ENCODE results near the gene PDE2A.

PDE2A gene

DNA sequence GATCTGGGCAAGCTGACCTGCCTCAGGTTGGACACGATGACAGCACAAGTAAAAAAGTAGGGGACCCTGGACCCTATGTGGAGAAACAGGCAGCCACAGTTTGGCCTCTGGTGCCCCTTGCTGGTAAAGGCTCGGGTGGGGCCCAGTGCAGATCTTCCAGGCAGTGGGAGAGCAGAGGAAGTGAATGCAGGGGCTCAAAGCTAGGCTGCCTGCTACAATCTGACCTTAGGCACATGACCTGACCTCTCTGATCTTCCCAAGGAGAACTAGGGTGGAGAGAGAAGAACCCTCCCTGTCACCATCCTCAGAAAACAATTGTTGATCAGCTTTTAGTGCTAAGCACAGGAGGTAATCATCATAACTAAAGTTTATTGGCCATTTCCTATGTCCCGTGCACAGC, 76.5 kb downstream of the PDE2A start:
- peaks cover 21% of the 10 kb centered on the region for H3K4me1 ChIP-seq (ENCODE audit: control insufficient read depth, insufficient read depth, low read length)
- H3K9me3 ChIP-seq (ENCODE audit: control insufficient read depth, insufficient read depth, low read length): no peaks in the 10 kb centered on the region
- H3K9ac ChIP-seq (ENCODE audit: low read depth, low read length): no peak overlapping the region
- H3K27me3 ChIP-seq (ENCODE audit: control insufficient read depth, insufficient read depth, low read length): peaks cover 20% of the 10 kb centered on the region
- no peak overlapping the region for H3K4me3 ChIP-seq (ENCODE audit: low read depth, low read length)
- no peak overlapping the region for H3K27ac ChIP-seq (ENCODE audit: low read depth, low read length)
- H3K36me3 ChIP-seq (ENCODE audit: control insufficient read depth, insufficient read depth, low read length): no peaks in the 10 kb centered on the region

DNA sequence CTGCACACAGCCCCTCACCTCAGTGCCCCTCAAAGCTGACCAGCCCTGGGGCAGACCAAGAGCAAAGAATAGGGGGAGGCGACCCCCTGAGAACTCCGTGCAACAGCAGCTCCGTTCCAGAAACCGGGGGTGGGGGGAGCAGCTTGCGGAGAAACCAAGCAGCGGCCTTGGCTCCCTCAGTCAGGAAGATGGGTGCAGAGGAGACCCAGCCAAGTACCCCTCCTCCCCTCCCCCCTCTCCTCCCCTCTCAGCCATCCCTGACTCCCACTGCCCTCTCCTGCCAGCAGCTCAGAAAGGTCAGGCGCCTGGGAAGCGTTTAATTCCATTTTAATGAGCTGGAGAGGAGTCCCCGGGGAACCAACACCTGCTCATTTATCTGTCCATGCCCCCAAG, 78.9 kb downstream of the PDE2A start:
- Histone ChIP-seq H3K27ac (ENCODE audit: low read depth, low read length) (no peak overlapping the region), H3K36me3 (ENCODE audit: control insufficient read depth, insufficient read depth, low read length) (no peaks in the 10 kb centered on the region), H3K9me3 (ENCODE audit: control insufficient read depth, insufficient read depth, low read length) (no peaks in the 10 kb centered on the region), H3K4me3 (ENCODE audit: low read depth, low read length) (no peak overlapping the region), H3K27me3 (ENCODE audit: control insufficient read depth, insufficient read depth, low read length) (peaks cover 45% of the 10 kb centered on the region), H3K4me1 (ENCODE audit: control insufficient read depth, insufficient read depth, low read length) (peaks cover 27% of the 10 kb centered on the region), H3K9ac (ENCODE audit: low read depth, low read length) (no peak overlapping the region)

DNA sequence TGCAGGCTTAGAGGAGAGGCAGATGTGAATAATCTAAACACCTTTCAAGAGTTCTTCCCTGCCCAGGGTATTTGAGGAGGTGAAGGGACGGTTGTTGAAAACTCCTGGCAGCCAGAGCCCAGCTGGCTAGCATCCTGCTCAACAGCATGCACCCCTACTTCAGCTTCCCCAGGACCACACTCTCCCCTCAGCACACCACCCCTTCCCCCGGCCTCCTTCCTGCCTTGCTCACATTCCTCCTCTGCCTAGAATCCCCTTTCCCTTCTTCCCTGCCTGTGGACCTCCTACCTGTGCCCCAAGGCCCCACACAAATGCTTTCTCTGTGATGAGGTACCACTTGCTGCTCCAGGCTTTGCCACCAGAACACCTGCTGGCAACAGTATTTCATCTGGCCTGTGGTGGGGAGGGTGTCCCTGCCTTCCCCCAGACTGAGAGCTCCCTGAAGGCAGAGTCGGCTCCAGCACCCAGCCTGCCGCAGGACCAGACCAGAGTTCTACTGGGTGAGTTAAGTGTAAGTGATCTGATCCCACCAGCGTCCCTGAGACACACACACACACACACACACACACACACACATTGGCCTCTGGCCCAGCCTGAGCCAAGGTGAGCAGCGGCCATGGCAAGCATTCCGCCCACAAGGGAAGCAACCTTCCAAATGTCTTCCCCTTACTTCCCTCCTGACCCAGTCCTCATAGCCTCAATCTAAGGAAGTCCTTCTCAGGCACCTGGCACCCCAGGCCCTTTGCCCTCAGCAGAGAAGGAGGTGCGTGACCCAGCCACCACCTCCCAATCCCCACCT, 79.5 kb downstream of the PDE2A start:
- H3K4me1 ChIP-seq (ENCODE audit: control insufficient read depth, insufficient read depth, low read length): peaks cover 26% of the 10 kb centered on the region
- no peaks in the 10 kb centered on the region for H3K9me3 ChIP-seq (ENCODE audit: control insufficient read depth, insufficient read depth, low read length)
- H3K27ac ChIP-seq (ENCODE audit: low read depth, low read length): no peak overlapping the region
- H3K27me3 ChIP-seq (ENCODE audit: control insufficient read depth, insufficient read depth, low read length): peaks cover 48% of the 10 kb centered on the region
- H3K4me3 ChIP-seq (ENCODE audit: low read depth, low read length): no peak overlapping the region
- H3K9ac ChIP-seq (ENCODE audit: low read depth, low read length): no peak overlapping the region
- no peaks in the 10 kb centered on the region for H3K36me3 ChIP-seq (ENCODE audit: control insufficient read depth, insufficient read depth, low read length)

DNA sequence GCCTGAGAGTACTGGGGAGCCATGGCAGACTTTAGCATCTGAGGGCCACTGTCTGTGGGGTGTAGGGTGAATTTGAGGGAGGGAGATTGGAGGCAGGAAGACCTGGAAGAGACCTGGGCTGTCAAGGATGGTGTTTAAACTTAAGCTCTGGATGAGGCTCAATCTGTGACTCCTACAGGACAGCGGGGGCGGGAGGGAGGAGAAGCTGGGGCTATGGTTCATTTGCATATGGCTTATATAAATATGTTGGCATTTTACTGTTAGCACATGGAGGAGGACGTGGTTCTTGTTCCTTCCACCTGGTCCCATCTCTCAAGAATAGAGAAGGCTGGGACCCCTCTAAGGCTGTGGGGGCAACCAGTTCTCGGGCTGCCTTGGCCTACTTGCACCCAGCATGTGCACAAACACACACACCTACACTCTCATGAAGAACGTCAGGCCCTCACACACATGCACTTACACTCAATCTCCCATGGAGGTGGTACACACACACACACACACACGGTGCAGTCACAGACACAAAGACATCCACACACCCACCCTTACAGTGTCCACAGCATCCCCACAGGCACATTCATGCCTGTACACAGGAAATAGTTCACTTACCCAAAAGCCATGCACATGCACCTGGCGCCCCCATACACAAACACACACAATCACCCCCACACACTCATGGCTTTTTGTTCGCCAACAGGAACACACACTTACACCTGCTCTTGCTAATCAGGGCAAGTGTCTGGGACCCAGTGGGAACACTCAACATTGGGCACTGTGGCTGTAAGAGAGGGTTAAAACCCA, 81.3 kb downstream of the PDE2A start:
- Histone ChIP-seq H3K9me3 (ENCODE audit: control insufficient read depth, insufficient read depth, low read length) (no peaks in the 10 kb centered on the region), H3K9ac (ENCODE audit: low read depth, low read length) (no peak overlapping the region), H3K27ac (ENCODE audit: low read depth, low read length) (no peak overlapping the region), H3K4me1 (ENCODE audit: control insufficient read depth, insufficient read depth, low read length) (peaks cover 26% of the 10 kb centered on the region), H3K4me3 (ENCODE audit: low read depth, low read length) (no peak overlapping the region), H3K36me3 (ENCODE audit: control insufficient read depth, insufficient read depth, low read length) (no peaks in the 10 kb centered on the region), H3K27me3 (ENCODE audit: control insufficient read depth, insufficient read depth, low read length) (peaks cover 66% of the 10 kb centered on the region)

DNA sequence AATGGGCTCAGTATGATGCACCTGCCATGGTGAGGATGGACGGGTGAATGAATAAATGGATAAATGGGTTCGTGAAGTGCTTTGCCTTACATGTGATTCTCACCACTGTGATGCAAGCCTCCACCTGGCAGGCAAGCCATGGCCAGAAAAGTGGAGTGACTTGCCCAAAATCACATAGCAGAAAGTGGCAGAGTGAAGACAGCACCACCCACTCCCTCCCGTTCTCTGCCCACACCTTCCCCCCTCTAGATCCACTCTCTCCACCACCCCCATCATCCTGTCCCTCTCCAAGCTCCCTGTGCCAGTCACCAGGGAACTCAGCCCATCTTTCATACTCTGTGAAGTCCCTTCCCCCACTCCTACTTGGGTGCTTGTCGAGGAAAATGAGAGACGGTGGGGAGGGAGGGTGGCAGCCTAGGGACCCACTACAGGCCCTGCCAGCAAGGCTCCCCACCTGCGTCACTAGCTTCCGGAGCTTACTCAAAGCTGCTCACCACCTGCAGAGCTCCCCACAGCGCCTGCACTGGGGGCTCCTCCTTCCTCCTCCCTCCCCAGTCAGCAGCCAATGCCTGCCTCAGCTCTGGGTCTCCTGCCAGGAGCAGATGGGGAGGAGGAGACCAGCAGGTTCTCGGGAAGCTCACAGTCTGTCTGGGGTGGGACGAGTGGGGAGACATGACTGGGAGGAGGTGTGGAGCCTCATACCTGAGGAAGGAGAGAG, 82.3 kb downstream of the PDE2A start:
- H3K4me1 ChIP-seq (ENCODE audit: control insufficient read depth, insufficient read depth, low read length): peaks cover 26% of the 10 kb centered on the region
- no peak overlapping the region for H3K27ac ChIP-seq (ENCODE audit: low read depth, low read length)
- H3K4me3 ChIP-seq (ENCODE audit: low read depth, low read length): no peak overlapping the region
- H3K27me3 ChIP-seq (ENCODE audit: control insufficient read depth, insufficient read depth, low read length): peaks cover 76% of the 10 kb centered on the region
- no peak overlapping the region for H3K9ac ChIP-seq (ENCODE audit: low read depth, low read length)
- H3K36me3 ChIP-seq (ENCODE audit: control insufficient read depth, insufficient read depth, low read length): no peaks in the 10 kb centered on the region
- no peaks in the 10 kb centered on the region for H3K9me3 ChIP-seq (ENCODE audit: control insufficient read depth, insufficient read depth, low read length)

DNA sequence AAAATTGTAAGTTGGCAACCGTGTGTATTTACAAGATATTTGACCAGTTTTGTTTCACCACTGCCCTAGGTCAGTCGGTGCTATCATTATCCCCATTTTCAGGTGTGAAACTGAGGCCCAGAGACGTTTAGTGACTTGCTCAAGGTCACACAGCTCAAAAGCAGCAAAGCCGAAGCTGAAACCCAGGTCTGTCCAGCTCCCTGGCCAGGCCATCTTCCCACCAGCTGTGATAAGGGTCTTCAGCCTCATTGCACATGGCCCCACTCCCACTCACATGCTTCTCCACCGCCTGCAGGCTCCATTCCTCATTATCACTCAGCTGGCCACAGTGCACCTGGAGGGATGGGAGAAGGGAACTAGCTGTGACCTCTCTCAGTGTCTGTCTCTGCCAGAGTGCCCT, 83.2 kb downstream of the PDE2A start:
- no peaks in the 10 kb centered on the region for H3K36me3 ChIP-seq (ENCODE audit: control insufficient read depth, insufficient read depth, low read length)
- H3K27ac ChIP-seq (ENCODE audit: low read depth, low read length): no peak overlapping the region
- H3K27me3 ChIP-seq (ENCODE audit: control insufficient read depth, insufficient read depth, low read length): peaks cover 83% of the 10 kb centered on the region
- peak overlapping the region; percentile 60 for H3K4me3 ChIP-seq (ENCODE audit: low read depth, low read length)
- no peaks in the 10 kb centered on the region for H3K9me3 ChIP-seq (ENCODE audit: control insufficient read depth, insufficient read depth, low read length)
- H3K9ac ChIP-seq (ENCODE audit: low read depth, low read length): no peak overlapping the region
- H3K4me1 ChIP-seq (ENCODE audit: control insufficient read depth, insufficient read depth, low read length): peaks cover 26% of the 10 kb centered on the region

DNA sequence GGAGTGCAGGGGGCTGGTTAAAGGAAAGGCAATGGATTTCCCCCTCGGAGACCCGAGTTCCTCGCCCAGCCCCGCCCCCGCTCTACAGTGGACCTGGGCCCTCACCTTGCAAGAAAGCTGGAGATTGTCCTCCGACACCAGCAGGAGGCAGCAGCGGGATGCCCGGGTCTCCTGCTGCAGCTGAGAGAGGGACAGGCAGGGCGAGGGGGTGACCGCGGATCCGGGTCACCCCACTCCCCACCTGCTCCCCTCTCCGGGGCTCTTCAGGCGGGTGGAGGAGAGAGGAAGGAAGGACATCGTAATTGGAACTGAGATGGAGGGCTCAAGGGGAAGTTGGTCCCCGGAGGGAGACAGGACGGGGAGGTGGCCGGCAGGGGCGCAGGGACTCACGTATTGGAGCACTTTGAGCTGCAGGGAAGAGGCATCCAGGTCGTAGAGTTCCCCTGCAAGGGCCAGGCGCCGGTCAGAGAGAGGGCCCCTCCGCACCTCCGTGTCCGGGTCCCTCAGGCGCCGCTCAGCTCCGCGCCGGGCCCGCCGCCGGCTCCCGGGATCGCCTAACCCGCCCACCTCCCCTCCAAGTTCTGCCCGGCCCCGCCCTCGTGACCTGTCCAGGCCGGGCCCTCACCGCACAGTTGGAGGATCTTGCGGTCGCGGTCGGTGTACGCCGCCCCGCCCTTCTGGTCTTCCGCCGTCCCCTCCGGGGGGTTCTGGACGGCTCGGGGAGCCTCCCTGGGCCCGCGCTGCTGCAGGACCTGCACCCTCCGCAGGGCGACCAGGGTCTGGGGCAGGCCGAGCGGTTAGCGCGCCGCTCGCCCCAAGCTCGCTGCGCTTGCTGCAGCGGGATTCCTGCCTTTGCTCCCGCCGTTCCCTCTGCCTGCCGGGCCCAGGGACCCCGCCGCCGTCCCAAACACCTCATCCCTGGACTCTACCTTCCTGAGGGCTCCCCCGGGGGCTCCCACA, 84.1 kb downstream of the PDE2A start:
- no peaks in the 10 kb centered on the region for H3K9me3 ChIP-seq (ENCODE audit: control insufficient read depth, insufficient read depth, low read length)
- H3K9ac ChIP-seq (ENCODE audit: low read depth, low read length): no peak overlapping the region
- H3K36me3 ChIP-seq (ENCODE audit: control insufficient read depth, insufficient read depth, low read length): no peaks in the 10 kb centered on the region
- peaks cover 21% of the 10 kb centered on the region for H3K4me1 ChIP-seq (ENCODE audit: control insufficient read depth, insufficient read depth, low read length)
- H3K27ac ChIP-seq (ENCODE audit: low read depth, low read length): no peak overlapping the region
- H3K4me3 ChIP-seq (ENCODE audit: low read depth, low read length): peak overlapping the region; percentile 60
- H3K27me3 ChIP-seq (ENCODE audit: control insufficient read depth, insufficient read depth, low read length): peaks cover 89% of the 10 kb centered on the region

DNA sequence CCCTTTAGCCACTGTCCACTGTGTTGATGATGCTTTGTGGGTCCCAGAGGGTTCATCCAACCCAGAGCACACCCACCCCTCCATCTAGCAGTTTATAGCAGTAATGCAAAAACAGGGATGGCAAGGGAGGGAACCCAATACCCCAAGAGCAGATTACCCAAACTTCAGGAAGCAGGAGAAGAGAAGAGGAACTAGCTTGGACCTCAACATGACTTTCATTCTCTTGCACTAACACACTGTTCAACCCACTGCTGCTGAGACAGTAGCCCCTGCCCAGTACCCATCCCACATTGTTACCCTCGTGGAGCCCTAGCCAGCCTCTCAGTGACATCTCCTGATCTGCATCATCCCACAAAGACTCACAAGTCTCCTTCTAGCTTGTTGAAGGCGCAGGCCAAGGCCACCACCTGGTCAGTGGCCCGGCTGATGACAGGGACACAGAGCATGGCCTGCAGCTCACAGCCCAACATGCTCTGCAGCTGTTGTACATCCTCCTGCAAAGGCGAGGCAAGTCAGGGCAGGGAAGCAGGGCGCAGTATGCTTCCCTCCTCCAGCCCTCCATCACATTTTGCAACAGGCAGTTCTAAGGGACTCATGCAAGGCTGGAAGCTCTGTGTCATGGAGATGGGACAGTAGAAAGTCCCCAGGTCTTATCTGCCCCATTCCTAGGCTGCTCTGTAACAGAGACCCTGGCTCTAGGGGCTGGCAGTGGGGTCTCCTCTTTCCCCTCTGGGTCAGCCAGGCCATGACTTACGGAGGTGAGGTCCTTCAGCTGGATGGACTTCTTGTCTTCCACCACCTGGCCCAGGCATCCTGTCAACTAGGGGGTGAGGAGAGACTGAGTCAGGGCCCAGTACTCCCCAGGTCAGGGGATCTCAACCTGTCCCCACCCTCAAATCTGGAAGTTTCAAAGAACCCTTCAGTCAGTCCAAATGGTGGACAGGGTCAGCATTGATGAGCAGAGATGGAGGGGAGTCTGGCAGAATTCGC, 85.5 kb downstream of the PDE2A start:
- Histone ChIP-seq H3K9me3 (ENCODE audit: control insufficient read depth, insufficient read depth, low read length) (no peaks in the 10 kb centered on the region), H3K4me1 (ENCODE audit: control insufficient read depth, insufficient read depth, low read length) (peaks cover 15% of the 10 kb centered on the region; the same call in 1 of the 2 replicates), H3K27me3 (ENCODE audit: control insufficient read depth, insufficient read depth, low read length) (peaks cover 96% of the 10 kb centered on the region), H3K9ac (ENCODE audit: low read depth, low read length) (no peak overlapping the region), H3K36me3 (ENCODE audit: control insufficient read depth, insufficient read depth, low read length) (no peaks in the 10 kb centered on the region), H3K4me3 (ENCODE audit: low read depth, low read length) (no peak overlapping the region), H3K27ac (ENCODE audit: low read depth, low read length) (no peak overlapping the region)

DNA sequence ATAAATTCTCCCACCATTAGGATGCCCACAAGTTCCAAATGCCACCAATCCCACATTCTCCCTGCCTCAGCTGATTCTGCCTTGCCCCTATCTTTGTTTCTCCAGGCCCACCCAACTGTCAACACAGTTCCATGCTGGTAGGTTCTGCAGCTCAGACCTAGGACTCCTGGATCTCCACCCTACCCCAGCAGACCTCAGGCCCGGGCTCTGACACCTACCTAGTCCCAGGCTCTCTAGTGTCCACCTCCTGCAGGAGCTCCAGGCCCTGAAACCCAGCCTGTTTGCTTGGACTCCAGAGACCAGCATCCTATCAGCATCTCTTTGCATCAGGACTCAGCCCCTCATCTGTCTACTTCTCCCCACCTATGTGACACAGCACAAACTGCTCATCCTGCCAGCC, 86.5 kb downstream of the PDE2A start:
- H3K27me3 ChIP-seq (ENCODE audit: control insufficient read depth, insufficient read depth, low read length): peaks cover 96% of the 10 kb centered on the region
- no peaks in the 10 kb centered on the region for H3K36me3 ChIP-seq (ENCODE audit: control insufficient read depth, insufficient read depth, low read length)
- no peak overlapping the region for H3K27ac ChIP-seq (ENCODE audit: low read depth, low read length)
- no peak overlapping the region for H3K9ac ChIP-seq (ENCODE audit: low read depth, low read length)
- H3K9me3 ChIP-seq (ENCODE audit: control insufficient read depth, insufficient read depth, low read length): no peaks in the 10 kb centered on the region
- no peak overlapping the region for H3K4me3 ChIP-seq (ENCODE audit: low read depth, low read length)
- peaks cover 15% of the 10 kb centered on the region; the same call in 1 of the 2 replicates for H3K4me1 ChIP-seq (ENCODE audit: control insufficient read depth, insufficient read depth, low read length)

All from HUES48 (cell line).